Colonic mucosa (tissue), 4 donors: Measurements from ENCODE around the gene FBXL13. TPM values are rescaled to one million over a fixed set of nuclear protein-coding genes. Genes with fewer than 3 reads are reported as not detected.
"Not testable (repeated sequence)": the region's sequence is repeated elsewhere in the genome, so short reads cannot be mapped to it uniquely, and the experiment has no call there.

Experiments used
- DNase-seq: peaks from one replicate; pipeline ENCODE4 v3.0.0-alpha.2; 2020
- H3K27ac ChIP-seq: fragments of 200-600 bp; one replicate; pipeline ENCODE4 v1.8.0; 2021
- H3K27me3 ChIP-seq: fragments of 200-600 bp; one replicate; pipeline ENCODE4 v1.8.0; 2021
- H3K36me3 ChIP-seq: fragments of 200-600 bp; one replicate; pipeline ENCODE4 v1.8.0; 2021
- H3K4me1 ChIP-seq: fragments of 200-600 bp; one replicate; pipeline ENCODE4 v1.8.0; 2021; ENCODE audit warnings: mild to moderate bottlenecking
- H3K4me3 ChIP-seq: fragments of 200-600 bp; one replicate; pipeline ENCODE4 v1.8.0; 2021
- H3K9ac ChIP-seq, 2 donors: one replicate each; pipeline ENCODE4 v1.7.0; 2013; ENCODE audit warnings: control low read depth in 2 of 2, low read depth in 2 of 2, low read length in 2 of 2
- H3K9me3 ChIP-seq: fragments of 200-600 bp; one replicate; pipeline ENCODE4 v1.8.0; 2021
- intact Hi-C: fragments of 100-400 bp; cut with DNase I; formaldehyde crosslinking; loops from one replicate; pipeline ENCODE4 v1.14.1; 2022
- total RNA-seq, 2 donors: library from RNA; stranded (reverse); fragmentation: NEBNext Ultra II Directional in 1 of 2; extraction: Animal tissue kit (Norgen Biotek cat#: 25700) in 1 of 2; gene quantifications; one replicate each; pipeline ENCODE4 v1.2.1, GENCODE V29; 2021
- TF ChIP-seq, protein P1 (sequence below): fragments of 200-600 bp; IDR thresholded peaks from one replicate; pipeline ENCODE4 v1.8.0; 2022; ENCODE audit warnings: antibody characterized with exemption, mild to moderate bottlenecking
- donor health status: healthy.
- donor health status: DM: no; HTN: no; CAD: no.
- donor health status: DM: no; HTN: no; CAD: no.

Gene FBXL13
- total RNA-seq, 2 donors from 2014 or later: 0.17 to 0.64 TPM

DNA sequence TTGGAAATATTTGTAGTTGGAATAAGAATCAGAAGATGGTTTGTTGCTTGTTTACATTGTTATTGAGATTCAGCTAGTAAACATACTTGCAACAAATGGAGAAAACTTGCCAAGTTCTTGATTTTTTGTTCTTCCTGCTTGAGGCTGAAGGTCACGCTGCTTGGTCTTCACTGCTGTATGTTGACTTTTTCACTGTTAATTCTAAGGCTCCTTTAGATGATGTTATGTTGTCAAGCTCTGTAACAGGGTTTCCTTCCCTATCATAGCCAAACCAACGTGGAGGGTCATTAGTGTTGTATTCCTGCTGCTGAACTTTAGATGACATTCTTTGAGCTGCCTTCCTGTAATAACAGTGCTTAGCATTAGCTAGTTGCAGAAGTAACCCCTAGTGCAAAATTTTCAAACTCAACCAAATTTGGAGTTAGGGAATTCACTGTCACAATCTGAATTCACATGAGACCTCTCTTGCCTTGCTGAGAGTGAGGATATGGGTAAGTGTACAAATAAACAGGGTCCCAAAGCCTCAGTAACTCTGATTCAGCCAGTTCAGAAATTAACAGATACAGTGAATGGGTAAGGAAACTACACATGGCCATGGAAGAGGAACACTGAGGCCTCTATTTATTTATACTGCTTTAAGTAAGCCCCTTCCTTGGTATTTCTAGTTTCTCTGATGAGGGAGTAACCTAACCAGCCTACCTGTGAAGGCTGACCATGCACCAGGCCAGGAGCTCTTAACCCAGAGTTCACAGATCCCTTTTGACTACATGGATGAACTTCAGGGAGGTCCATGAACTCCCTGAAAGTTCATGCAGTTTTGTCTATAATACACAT, 261.2 kb downstream of the FBXL13 start:
- Histone ChIP-seq H3K9ac (no peak overlapping the region), H3K9me3 (no peaks in the 10 kb centered on the region), H3K27me3 (no peaks in the 10 kb centered on the region), H3K36me3 (no peaks in the 10 kb centered on the region), H3K27ac (no peak overlapping the region), H3K4me3 (no peak overlapping the region), H3K4me1 (no peaks in the 10 kb centered on the region)
- TF ChIP-seq, protein P1, sequence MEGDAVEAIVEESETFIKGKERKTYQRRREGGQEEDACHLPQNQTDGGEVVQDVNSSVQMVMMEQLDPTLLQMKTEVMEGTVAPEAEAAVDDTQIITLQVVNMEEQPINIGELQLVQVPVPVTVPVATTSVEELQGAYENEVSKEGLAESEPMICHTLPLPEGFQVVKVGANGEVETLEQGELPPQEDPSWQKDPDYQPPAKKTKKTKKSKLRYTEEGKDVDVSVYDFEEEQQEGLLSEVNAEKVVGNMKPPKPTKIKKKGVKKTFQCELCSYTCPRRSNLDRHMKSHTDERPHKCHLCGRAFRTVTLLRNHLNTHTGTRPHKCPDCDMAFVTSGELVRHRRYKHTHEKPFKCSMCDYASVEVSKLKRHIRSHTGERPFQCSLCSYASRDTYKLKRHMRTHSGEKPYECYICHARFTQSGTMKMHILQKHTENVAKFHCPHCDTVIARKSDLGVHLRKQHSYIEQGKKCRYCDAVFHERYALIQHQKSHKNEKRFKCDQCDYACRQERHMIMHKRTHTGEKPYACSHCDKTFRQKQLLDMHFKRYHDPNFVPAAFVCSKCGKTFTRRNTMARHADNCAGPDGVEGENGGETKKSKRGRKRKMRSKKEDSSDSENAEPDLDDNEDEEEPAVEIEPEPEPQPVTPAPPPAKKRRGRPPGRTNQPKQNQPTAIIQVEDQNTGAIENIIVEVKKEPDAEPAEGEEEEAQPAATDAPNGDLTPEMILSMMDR: no peak
- no peak for DNase-seq
- intact Hi-C loops: no loop called here

- Histone ChIP-seq H3K4me3 (no peak overlapping the region), H3K27ac (no peak overlapping the region), H3K9ac (no peak overlapping the region), H3K27me3 (no peaks in the 10 kb centered on the region), H3K36me3 (no peaks in the 10 kb centered on the region), H3K4me1 (no peaks in the 10 kb centered on the region), H3K9me3 (no peaks in the 10 kb centered on the region)
- intact Hi-C loops: no loop called here
- TF ChIP-seq, protein P1: no peak
- DNase-seq: no peak
Observed at GRCh38 chr7:102811942-102812678, 262.5 kb downstream of the FBXL13 start.

DNA sequence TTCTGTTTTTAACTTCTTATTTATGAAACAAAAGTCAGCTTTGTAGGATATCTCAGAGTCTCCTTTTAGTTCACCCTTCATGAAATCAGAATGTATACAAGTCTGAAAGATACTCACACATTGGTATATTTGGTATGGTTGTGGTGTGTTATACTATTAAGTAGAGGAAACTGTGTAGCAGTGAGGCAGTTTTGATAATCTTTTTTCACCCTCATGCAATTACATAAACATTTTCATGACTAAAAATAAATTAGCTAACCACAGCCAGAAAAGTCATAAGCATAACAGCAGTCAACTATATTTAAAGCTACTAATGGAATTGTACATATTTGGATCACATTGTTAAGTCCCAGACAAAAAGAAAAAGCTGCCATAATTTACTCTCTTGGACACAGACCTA, 263.7 kb downstream of the FBXL13 start:
- intact Hi-C loops: no loop called here

DNA sequence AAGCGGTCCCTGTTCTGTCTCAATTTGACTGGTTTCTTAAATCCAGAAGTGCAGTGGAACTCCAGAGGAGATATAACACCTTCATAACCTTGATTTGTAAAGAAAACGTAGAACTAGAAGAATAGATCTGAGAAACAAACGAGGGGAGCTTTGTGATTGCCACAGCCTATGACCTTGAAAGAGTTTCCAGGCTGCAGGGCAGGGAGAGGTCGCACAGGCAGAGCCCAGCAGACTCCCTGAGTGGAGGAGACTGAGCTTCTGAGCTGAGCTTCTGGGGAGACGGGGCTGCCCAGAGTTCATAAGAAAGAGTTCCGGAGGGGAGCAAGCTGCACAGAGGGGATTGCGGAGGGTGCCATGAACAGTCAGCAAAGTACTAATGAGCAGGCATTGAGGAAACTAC, 268.0 kb downstream of the FBXL13 start:
- Histone ChIP-seq H3K4me3 (no peak overlapping the region), H3K36me3 (no peaks in the 10 kb centered on the region), H3K27me3 (no peaks in the 10 kb centered on the region), H3K27ac (no peak overlapping the region), H3K9me3 (no peaks in the 10 kb centered on the region), H3K9ac (no peak overlapping the region), H3K4me1 (no peaks in the 10 kb centered on the region)
- TF ChIP-seq, protein P1: no peak
- intact Hi-C loops: no loop called here
- no peak for DNase-seq

More for the DNA sequence above, 263.7 kb downstream of the FBXL13 start:
- H3K9ac ChIP-seq: no peak overlapping the region
- TF ChIP-seq, protein P1: no peak
- H3K36me3 ChIP-seq: no peaks in the 10 kb centered on the region
- no peaks in the 10 kb centered on the region for H3K9me3 ChIP-seq
- no peak overlapping the region for H3K27ac ChIP-seq
- H3K27me3 ChIP-seq: no peaks in the 10 kb centered on the region
- DNase-seq: no peak
- no peaks in the 10 kb centered on the region for H3K4me1 ChIP-seq
- H3K4me3 ChIP-seq: no peak overlapping the region

DNA sequence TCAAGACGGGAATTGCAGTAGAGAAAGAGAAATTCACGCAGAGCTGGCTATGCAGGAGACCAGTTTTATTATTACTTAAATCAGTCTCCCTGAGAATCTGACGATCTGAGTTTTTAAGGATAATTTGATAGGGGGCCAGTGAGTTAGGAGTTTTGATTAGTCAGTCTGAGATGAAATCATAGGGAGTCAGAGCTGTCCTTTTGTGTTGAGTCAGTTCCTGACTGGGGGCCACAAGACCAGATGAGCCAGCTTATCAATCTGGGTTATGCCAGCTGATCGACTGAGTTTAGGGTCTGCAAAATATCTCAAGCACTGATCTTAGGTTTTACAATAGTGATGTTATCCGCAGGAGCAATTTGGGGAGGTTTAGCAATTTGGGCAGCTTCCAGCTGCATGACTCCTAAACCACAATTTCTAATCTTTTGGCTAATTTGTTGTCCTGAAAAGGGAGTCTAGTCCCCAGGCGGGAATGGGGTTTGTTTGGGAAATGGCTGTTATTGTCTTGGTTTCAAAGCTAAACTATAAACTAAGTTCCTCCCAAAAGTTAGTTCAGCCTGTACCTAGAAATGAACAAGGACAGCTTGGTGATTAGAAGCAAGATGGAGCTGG, 278.5 kb downstream of the FBXL13 start:
- H3K27me3 ChIP-seq, H3K9ac ChIP-seq, intact Hi-C loops, H3K4me3 ChIP-seq, DNase-seq, H3K9me3 ChIP-seq, H3K36me3 ChIP-seq, H3K4me1 ChIP-seq, H3K27ac ChIP-seq: not testable (repeated sequence)

- intact Hi-C loops, H3K27ac ChIP-seq, H3K36me3 ChIP-seq, H3K27me3 ChIP-seq, H3K9me3 ChIP-seq, DNase-seq, H3K4me3 ChIP-seq, H3K9ac ChIP-seq, H3K4me1 ChIP-seq: not testable (repeated sequence)
Observed at GRCh38 chr7:102794567-102794966, 280.0 kb downstream of the FBXL13 start.

DNA sequence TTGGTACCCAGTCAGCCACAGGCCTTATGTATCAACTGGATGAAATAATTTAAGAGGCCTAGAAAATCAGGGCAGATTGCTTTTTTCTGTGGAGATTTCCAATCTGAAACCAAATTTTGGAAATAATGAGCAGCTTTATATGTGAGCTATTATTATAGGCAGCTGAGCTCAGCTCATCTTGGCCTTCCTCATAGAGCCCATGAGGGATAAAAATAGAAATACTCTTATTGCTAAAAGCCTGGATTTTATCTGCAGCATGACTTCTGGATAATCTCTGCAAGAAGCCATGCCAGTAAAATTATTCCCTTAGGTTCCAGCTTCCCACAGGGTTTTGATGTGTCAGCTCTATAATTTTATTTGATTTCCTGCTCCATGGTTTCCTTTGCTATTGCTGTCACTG, 282.8 kb downstream of the FBXL13 start:
- H3K9me3 ChIP-seq, H3K36me3 ChIP-seq, intact Hi-C loops, H3K4me3 ChIP-seq, H3K9ac ChIP-seq, H3K27ac ChIP-seq, DNase-seq, H3K4me1 ChIP-seq, H3K27me3 ChIP-seq: not testable (repeated sequence)

DNA sequence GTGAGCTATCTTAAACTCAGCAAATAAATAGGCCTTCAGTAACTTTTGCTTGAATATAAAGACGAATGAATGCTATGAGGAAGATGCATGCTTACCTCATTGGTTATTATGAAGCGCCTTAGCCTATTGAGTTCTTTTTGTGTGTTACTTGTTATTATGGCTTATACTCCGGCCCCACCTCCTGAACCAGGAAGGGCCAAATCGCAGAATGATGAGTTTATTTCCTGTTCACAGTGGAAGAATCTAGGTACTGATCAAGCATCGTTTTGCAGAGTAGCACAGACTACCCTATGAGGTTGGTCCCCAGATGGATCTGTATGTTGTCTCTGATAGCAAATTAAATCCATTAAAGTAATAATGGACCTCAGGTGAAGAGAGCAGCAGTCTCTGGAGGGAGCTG, 283.2 kb downstream of the FBXL13 start:
- H3K27me3 ChIP-seq, H3K4me1 ChIP-seq, H3K36me3 ChIP-seq, H3K4me3 ChIP-seq, DNase-seq, intact Hi-C loops, H3K9ac ChIP-seq, H3K9me3 ChIP-seq, H3K27ac ChIP-seq: not testable (repeated sequence)
